ENCODE measurements around the gene RAI1.
"Not testable (repeated sequence)": the region's sequence is repeated elsewhere in the genome, so short reads cannot be mapped to it uniquely, and the experiment has no call there.

Gene RAI1

GRCh38 chr17:17679748-17680147 lies 1.5 kb upstream of the RAI1 start:
- DNase-seq (ENCODE audit: low read depth), result no peak

GRCh38 chr17:17680477-17681186 lies 626 bp upstream of the RAI1 start:
- DNase-seq (ENCODE audit: low read depth), result no peak

- no peak for DNase-seq (ENCODE audit: low read depth)
These were observed 560 bp downstream of the RAI1 start for GRCh38 chr17:17681744-17682292.

GRCh38 chr17:17682293-17682736 lies 1.1 kb downstream of the RAI1 start:
- no peak for DNase-seq (ENCODE audit: low read depth)

- DNase-seq (ENCODE audit: low read depth), result peak; percentile 61
These were observed 1.8 kb downstream of the RAI1 start for GRCh38 chr17:17682737-17683680.

- DNase-seq (ENCODE audit: low read depth), result no peak
These were observed 2.6 kb downstream of the RAI1 start for GRCh38 chr17:17683710-17684365.

- no peak for DNase-seq (ENCODE audit: low read depth)
These were observed 3.9 kb downstream of the RAI1 start for GRCh38 chr17:17684906-17685774.

GRCh38 chr17:17685775-17686291 lies 4.6 kb downstream of the RAI1 start:
- DNase-seq (ENCODE audit: low read depth), result no peak

- no peak for DNase-seq (ENCODE audit: low read depth)
These were observed 8.1 kb downstream of the RAI1 start for GRCh38 chr17:17689312-17689711.

- not testable (repeated sequence) for DNase-seq (ENCODE audit: low read depth)
These were observed 9.0 kb downstream of the RAI1 start for GRCh38 chr17:17690233-17690632.

GRCh38 chr17:17691468-17692263 lies 10.4 kb downstream of the RAI1 start:
- DNase-seq (ENCODE audit: low read depth), result no peak

GRCh38 chr17:17692353-17693252 lies 11.3 kb downstream of the RAI1 start:
- DNase-seq (ENCODE audit: low read depth), result no peak

GRCh38 chr17:17693253-17694168 lies 12.3 kb downstream of the RAI1 start:
- DNase-seq (ENCODE audit: low read depth), result no peak

- no peak for DNase-seq (ENCODE audit: low read depth)
These were observed 13.2 kb downstream of the RAI1 start for GRCh38 chr17:17694169-17695081.

GRCh38 chr17:17696085-17696484 lies 14.8 kb downstream of the RAI1 start:
- no peak for DNase-seq (ENCODE audit: low read depth)

- no peak for DNase-seq (ENCODE audit: low read depth)
These were observed 15.8 kb downstream of the RAI1 start for GRCh38 chr17:17696882-17697633.

Data from non-pigmented ciliary epithelial cell (primary cell).